Muscle layer of colon (tissue), 2 donors: Measurements from ENCODE around the gene LRRC55.

Experiments
- H3K27ac ChIP-seq: one replicate; pipeline ENCODE4 v1.7.0; 2013; ENCODE audit warnings: low read depth, mild to moderate bottlenecking, low read length, moderate library complexity
- H3K27me3 ChIP-seq, 2 donors: one replicate each; pipeline ENCODE4 v1.7.0; 2013; ENCODE audit warnings: low read length in 2 of 2, mild to moderate bottlenecking in 2 of 2; ENCODE audit not compliant: insufficient read depth in 2 of 2, control insufficient read depth in 1 of 2
- H3K36me3 ChIP-seq: one replicate; pipeline ENCODE4 v1.7.0; 2013; ENCODE audit warnings: mild to moderate bottlenecking, low read length; ENCODE audit not compliant: insufficient read depth
- H3K4me1 ChIP-seq: one replicate; pipeline ENCODE4 v1.7.0; 2013; ENCODE audit warnings: mild to moderate bottlenecking, low read length; ENCODE audit not compliant: insufficient read depth
- H3K4me3 ChIP-seq, 2 donors: one replicate each; pipeline ENCODE4 v1.7.0; 2013; ENCODE audit warnings: low read length in 2 of 2, low read depth in 1 of 2, mild to moderate bottlenecking in 1 of 2, moderate library complexity in 1 of 2
- H3K9ac ChIP-seq: one replicate; pipeline ENCODE4 v1.7.0; 2013; ENCODE audit warnings: low read length
- H3K9me3 ChIP-seq: one replicate; pipeline ENCODE4 v1.7.0; 2013; ENCODE audit warnings: mild to moderate bottlenecking, low read length
- donor health status: abdominal sarcoma.
- donor health status: Adenocarcinoma of cecum.

Gene LRRC55

GRCh38 chr11:57224537-57224936, 42.8 kb downstream of the LRRC55 start:
- Histone ChIP-seq H3K9ac (no peak overlapping the region), H3K9me3 (no peaks in the 10 kb centered on the region)

GRCh38 chr11:57228600-57228999, 46.8 kb downstream of the LRRC55 start:
- H3K4me3 ChIP-seq = no peak overlapping the region
- no peak overlapping the region for H3K9ac ChIP-seq
- no peaks in the 10 kb centered on the region for H3K36me3 ChIP-seq
- H3K27ac ChIP-seq = no peak overlapping the region
- H3K4me1 ChIP-seq = no peaks in the 10 kb centered on the region
- H3K27me3 ChIP-seq = peaks cover 0 to 8% of the 10 kb centered on the region in 2 donors
- H3K9me3 ChIP-seq = no peaks in the 10 kb centered on the region

More at GRCh38 chr11:57224537-57224936, 42.8 kb downstream of the LRRC55 start:
- Histone ChIP-seq H3K27me3 (no peaks in the 10 kb centered on the region), H3K27ac (no peak overlapping the region), H3K4me1 (no peaks in the 10 kb centered on the region), H3K4me3 (no peak overlapping the region), H3K36me3 (no peaks in the 10 kb centered on the region)

GRCh38 chr11:57230316-57230715, 48.6 kb downstream of the LRRC55 start:
- H3K4me1 ChIP-seq = no peaks in the 10 kb centered on the region
- H3K36me3 ChIP-seq = no peaks in the 10 kb centered on the region
- no peak overlapping the region for H3K27ac ChIP-seq
- H3K27me3 ChIP-seq = peaks cover 0 to 8% of the 10 kb centered on the region in 2 donors
- H3K4me3 ChIP-seq = no peak overlapping the region
- no peak overlapping the region for H3K9ac ChIP-seq
- H3K9me3 ChIP-seq = no peaks in the 10 kb centered on the region

GRCh38 chr11:57230791-57231538, 49.2 kb downstream of the LRRC55 start:
- Histone ChIP-seq H3K9ac (no peak overlapping the region), H3K4me1 (no peaks in the 10 kb centered on the region), H3K36me3 (no peaks in the 10 kb centered on the region), H3K27ac (no peak overlapping the region), H3K27me3 (peaks cover 0 to 8% of the 10 kb centered on the region in 2 donors), H3K9me3 (no peaks in the 10 kb centered on the region), H3K4me3 (no peak overlapping the region)

GRCh38 chr11:57231539-57232253, 49.9 kb downstream of the LRRC55 start:
- Histone ChIP-seq H3K4me3 (no peak overlapping the region), H3K9ac (no peak overlapping the region), H3K9me3 (no peaks in the 10 kb centered on the region), H3K4me1 (no peaks in the 10 kb centered on the region), H3K36me3 (no peaks in the 10 kb centered on the region), H3K27me3 (peaks cover 0 to 8% of the 10 kb centered on the region in 2 donors), H3K27ac (no peak overlapping the region)

GRCh38 chr11:57233702-57234101, 51.9 kb downstream of the LRRC55 start:
- no peak overlapping the region for H3K27ac ChIP-seq
- H3K9ac ChIP-seq = no peak overlapping the region
- H3K4me3 ChIP-seq = no peak overlapping the region
- no peaks in the 10 kb centered on the region for H3K4me1 ChIP-seq
- peaks cover 0 to 8% of the 10 kb centered on the region in 2 donors for H3K27me3 ChIP-seq
- H3K36me3 ChIP-seq = no peaks in the 10 kb centered on the region
- no peaks in the 10 kb centered on the region for H3K9me3 ChIP-seq

- H3K4me3 ChIP-seq = no peak overlapping the region
- no peaks in the 10 kb centered on the region for H3K36me3 ChIP-seq
- peaks cover 0 to 8% of the 10 kb centered on the region in 2 donors for H3K27me3 ChIP-seq
- no peaks in the 10 kb centered on the region for H3K9me3 ChIP-seq
- H3K27ac ChIP-seq = no peak overlapping the region
- H3K9ac ChIP-seq = no peak overlapping the region
- H3K4me1 ChIP-seq = peaks cover 12% of the 10 kb centered on the region
Measured at GRCh38 chr11:57235761-57236703, 54.3 kb downstream of the LRRC55 start.

- Histone ChIP-seq H3K4me3 (no peak within 1 kb of the TSS), H3K27ac (no peak within 1 kb of the TSS), H3K27me3 (peaks cover 0 to 6% of the 10 kb centered on the region in 2 donors), H3K36me3 (no peaks in the 10 kb centered on the region), H3K9me3 (no peaks in the 10 kb centered on the region), H3K9ac (no peak within 1 kb of the TSS), H3K4me1 (peaks cover 12% of the 10 kb centered on the region)
Measured at GRCh38 chr11:57237204-57237681, 55.5 kb downstream of the LRRC55 start, which contains the start of gene APLNR. Gene APLNR, minus strand, starts transcription at chr11:57237250. Its CDS starts 246 bp downstream, at chr11:57237004.

GRCh38 chr11:57239348-57239747, 57.6 kb downstream of the LRRC55 start:
- no peak overlapping the region for H3K4me3 ChIP-seq
- H3K9me3 ChIP-seq = no peaks in the 10 kb centered on the region
- H3K36me3 ChIP-seq = no peaks in the 10 kb centered on the region
- peaks cover 12% of the 10 kb centered on the region for H3K4me1 ChIP-seq
- H3K27ac ChIP-seq = no peak overlapping the region
- no peaks in the 10 kb centered on the region for H3K27me3 ChIP-seq
- H3K9ac ChIP-seq = no peak overlapping the region

GRCh38 chr11:57240007-57240406, 58.3 kb downstream of the LRRC55 start:
- Histone ChIP-seq H3K9me3 (no peaks in the 10 kb centered on the region), H3K27ac (no peak overlapping the region), H3K27me3 (no peaks in the 10 kb centered on the region), H3K4me3 (no peak overlapping the region), H3K4me1 (peaks cover 12% of the 10 kb centered on the region), H3K9ac (no peak overlapping the region), H3K36me3 (no peaks in the 10 kb centered on the region)

GRCh38 chr11:57240757-57241156, 59.0 kb downstream of the LRRC55 start:
- Histone ChIP-seq H3K4me1 (peaks cover 12% of the 10 kb centered on the region), H3K27ac (no peak overlapping the region), H3K4me3 (no peak overlapping the region), H3K9ac (no peak overlapping the region), H3K36me3 (no peaks in the 10 kb centered on the region), H3K27me3 (no peaks in the 10 kb centered on the region), H3K9me3 (no peaks in the 10 kb centered on the region)
